HG02852 (cell line): ENCODE data around the gene XKR7.

Source experiments
- ATAC-seq: cut with Tn5 transposase; IDR thresholded peaks from one replicate; pipeline ENCODE4 v1.9.1; 2021; ENCODE audit warnings: mild to moderate bottlenecking, moderate library complexity; ENCODE audit not compliant: unreplicated experiment

Gene XKR7

GRCh38 chr20:32037929-32038328 lies 70.0 kb downstream of the XKR7 start:
- no peak for ATAC-seq

DNA sequence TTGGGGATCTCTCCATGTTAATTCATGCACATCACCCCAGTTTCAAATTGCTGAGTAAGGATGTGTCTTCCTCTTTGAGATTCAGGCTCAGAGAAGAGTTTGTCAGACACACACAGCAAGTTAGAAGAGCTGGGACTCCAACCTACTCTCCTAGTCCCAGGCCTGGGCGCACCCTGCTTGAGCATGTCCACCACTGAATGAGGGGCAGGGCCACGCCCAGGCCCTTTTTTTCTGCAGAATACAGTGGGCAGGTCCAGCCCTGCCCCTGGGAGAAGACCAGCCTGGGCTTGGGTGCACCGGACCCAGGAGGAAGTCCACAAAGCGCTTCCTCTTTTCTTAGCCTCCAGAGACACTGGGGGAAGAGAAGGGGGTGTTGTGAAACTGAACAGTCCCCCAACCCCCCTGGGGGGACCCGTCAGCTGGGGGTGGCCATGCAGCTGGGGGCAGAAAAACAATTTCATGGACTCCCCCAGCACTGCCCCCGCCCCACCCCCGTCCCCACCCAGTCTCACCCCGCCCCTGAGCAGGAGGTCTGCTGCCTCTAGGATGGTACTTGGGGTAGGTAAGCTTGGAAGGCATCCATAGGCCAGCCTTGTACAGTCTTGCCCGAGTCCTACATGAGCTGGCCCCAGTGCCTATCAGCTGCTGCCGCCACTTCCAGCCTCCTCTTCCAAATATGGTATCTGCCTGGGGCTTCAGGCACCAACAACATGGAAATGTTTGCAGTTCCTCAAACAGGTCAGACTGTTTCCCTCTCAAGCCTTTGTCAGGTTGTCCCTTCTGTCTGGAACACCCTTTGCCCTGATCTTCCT lies 72.4 kb downstream of the XKR7 start:
- peak; percentile 74 for ATAC-seq

DNA sequence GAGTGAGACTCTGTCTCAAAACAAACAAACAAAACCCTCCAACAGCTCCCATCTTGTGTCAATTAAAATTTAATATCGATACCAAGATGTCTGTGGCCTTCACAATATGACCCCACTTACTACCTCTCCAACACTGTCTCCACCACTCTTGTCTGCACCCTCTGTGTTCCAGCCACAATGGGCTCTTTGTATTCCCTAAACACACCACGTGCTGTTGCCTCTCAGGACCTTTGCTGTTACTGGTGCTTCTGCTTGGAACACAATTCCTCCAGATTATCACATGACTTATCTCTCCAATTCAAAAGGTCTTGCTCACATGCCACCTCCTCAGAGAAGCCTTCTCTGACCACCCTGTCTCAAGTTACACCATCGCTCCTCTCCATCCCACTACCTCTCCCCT lies 78.0 kb downstream of the XKR7 start:
- ATAC-seq: no peak

DNA sequence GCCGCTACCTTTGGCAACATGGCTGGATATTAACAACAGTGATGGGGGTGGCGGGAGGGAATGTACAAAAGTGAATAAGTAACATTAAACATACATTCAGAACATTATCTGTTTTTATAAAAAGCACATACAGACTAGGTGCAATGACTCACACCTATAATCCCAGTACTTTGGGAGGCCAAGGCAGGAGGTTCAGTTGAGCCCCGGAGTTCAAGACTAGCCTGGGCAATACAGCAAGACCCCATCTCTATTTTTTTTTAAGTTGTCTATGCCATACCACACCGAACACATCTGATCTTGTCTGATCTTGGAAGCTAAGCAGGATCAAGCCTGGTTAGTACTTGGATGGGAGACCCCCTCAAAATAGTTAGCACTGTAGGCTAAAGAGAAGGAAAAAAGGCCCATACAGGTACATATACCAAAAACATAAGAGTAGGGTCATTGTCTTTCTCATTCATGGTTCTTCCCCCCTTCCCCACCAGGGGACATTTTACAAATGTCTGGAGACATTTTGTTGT lies 82.4 kb downstream of the XKR7 start:
- no peak for ATAC-seq

DNA sequence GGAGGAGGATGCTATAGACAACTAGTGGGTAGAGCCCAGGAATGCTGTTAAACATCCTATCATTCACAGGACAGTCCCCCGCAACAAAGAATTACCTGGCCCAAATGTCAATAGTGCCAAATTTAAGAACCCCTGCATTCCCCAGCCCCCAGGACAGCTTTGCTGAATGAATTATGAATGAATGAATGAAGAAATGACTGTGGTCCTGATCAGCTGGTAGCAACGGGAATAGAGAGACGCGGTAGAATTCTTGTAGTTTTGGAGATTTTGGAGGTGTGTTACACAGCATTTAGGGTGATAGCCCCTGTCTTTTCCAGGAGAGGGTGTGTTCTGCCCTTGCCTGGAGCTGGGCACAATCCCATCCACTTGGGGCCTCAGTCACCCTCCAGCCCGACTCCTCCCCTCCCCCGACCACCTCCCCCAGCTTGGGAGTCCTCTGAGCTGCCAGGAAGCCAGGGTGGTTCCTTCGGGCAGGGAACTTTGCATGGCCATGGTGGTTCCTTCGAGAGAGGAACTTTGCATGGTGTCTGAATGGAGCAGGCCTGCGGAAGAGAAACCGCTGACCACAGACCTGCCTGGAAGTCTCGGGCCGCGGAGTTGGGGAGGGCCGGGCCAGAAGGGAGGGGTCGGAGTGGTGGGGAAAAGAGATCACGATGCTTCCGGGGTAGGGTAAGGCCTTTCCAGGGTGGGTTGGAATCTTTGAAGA lies 83.1 kb downstream of the XKR7 start:
- no peak for ATAC-seq

- no peak for ATAC-seq
Observed at GRCh38 chr20:32051720-32052089, 83.8 kb downstream of the XKR7 start.

DNA sequence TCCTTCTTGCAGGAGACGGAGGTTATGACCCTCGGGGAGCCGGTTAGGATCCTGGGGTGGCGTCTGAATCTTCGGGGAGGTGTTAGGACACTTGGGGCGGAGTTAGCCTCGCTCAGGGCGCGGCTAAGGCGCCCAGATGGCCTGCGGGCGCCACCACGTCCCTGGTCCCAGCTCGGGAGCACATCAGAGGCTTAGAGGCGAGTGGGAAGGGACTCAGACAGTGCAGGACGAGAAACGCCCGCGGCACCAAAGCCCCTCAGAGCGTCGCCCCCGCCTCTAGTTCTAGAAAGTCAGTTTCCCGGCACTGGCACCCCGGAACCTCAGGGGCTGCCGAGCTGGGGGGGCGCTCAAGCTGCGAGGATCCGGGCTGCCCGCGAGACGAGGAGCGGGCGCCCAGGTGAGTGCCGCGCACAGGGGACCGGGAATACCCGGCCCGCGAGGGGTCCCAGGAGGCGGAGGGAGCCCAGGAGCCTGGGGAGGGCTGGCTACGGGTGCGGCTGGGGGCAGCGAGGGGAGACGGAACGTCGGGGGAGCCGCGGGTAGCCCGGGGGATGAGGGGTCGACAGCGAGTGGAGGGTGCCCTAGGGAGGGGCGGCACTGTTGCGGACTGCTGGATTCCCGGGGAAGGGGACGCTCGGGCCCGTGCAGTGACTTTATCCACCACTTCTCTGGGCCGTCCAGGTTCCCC lies 84.3 kb downstream of the XKR7 start, which contains the start of gene HCK:
HCK (plus strand) TSS at position 153 of the 688 bp plus-strand sequence.
- ATAC-seq: peak; percentile 43

GRCh38 chr20:32052778-32053362 lies 84.9 kb downstream of the XKR7 start:
- ATAC-seq: no peak
